Adrenal gland (tissue), 5 donors: ENCODE measurements around the gene PNPLA3.

ENCODE experiments used
- POLR2A ChIP-seq, 2 donors: fragments of 450-650 bp; IDR thresholded peaks; one replicate each; pipeline ENCODE4 v1.6.1; 2017; ENCODE audit warnings: antibody characterized with exemption in 2 of 2, mild to moderate bottlenecking in 2 of 2, moderate library complexity in 1 of 2
- TF ChIP-seq, protein P1 (sequence below), 6 experiments: fragments of 450-650 bp in 4 of 6; fragments of 200-600 bp in 2 of 6; sonication (generic) in 1 of 6; IDR thresholded peaks; 1 replicate in 5 of 6; 2 replicates in 1 of 6; pipeline versions ENCODE4 v1.5.1 to v1.8.0; 2016 to 2021; ENCODE audit warnings: antibody characterized with exemption in 6 of 6, mild to moderate bottlenecking in 2 of 6, moderate library complexity in 1 of 6
- donor health status: DM: no; HTN: no; CAD: no.

DNA sequence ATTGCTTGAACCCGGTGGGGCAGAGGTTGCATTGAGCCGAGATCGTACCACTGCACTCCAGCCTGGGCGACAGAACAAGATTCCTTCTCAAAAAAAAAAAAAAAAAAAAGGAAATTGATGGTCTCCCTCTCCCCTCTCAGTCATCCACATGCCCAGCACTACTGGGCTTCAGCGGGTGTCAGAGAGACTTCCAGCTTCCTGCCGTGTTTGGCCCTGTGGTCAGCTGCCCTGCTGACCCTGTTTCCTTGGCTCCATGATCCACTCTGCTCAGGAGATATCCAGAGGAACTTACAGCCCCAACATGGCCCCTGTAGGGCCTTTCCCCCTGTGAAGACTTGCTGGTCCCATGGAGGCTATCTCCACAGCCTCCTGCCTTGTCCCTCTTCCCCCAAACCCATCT, 6.1 kb upstream of the PNPLA3 start:
- TF ChIP-seq, protein P1, sequence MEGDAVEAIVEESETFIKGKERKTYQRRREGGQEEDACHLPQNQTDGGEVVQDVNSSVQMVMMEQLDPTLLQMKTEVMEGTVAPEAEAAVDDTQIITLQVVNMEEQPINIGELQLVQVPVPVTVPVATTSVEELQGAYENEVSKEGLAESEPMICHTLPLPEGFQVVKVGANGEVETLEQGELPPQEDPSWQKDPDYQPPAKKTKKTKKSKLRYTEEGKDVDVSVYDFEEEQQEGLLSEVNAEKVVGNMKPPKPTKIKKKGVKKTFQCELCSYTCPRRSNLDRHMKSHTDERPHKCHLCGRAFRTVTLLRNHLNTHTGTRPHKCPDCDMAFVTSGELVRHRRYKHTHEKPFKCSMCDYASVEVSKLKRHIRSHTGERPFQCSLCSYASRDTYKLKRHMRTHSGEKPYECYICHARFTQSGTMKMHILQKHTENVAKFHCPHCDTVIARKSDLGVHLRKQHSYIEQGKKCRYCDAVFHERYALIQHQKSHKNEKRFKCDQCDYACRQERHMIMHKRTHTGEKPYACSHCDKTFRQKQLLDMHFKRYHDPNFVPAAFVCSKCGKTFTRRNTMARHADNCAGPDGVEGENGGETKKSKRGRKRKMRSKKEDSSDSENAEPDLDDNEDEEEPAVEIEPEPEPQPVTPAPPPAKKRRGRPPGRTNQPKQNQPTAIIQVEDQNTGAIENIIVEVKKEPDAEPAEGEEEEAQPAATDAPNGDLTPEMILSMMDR (IDR thresholded peaks at IDR 0.05): no peak
- TF ChIP-seq POLR2A (IDR thresholded peaks at IDR 0.05): no peak
